ENCODE measurements around the gene TMEM205. TPM values are rescaled to one million over a fixed set of nuclear protein-coding genes. Genes with fewer than 3 reads are reported as not detected.
A peak's percentile ranks its signal among the peaks of the same experiment; 100 is the strongest.
"Not testable (repeated sequence)": the region's sequence is repeated elsewhere in the genome, so short reads cannot be mapped to it uniquely, and the experiment has no call there.

The TMEM205 gene
- total RNA-seq, 2 donors from 2014 or later: 35.8 to 54.3 TPM

- no peak overlapping the region for H3K4me3 Mint-ChIP-seq
- no peak for DNase-seq (ENCODE audit: low spot score)
- H3K9me3 Mint-ChIP-seq: no peaks in the 10 kb centered on the region
- no peak overlapping the region for H3K27ac Mint-ChIP-seq
- no peaks in the 10 kb centered on the region for H3K27me3 Mint-ChIP-seq
- no peak for ATAC-seq
- H3K4me1 Mint-ChIP-seq (ENCODE audit: low read depth in 2 of 2): no peaks in the 10 kb centered on the region
- no peaks in the 10 kb centered on the region for H3K36me3 Mint-ChIP-seq
These were observed 16.0 kb upstream of the TMEM205 start for GRCh38 chr19:11361771-11362731.

- no peaks in the 10 kb centered on the region for H3K9me3 Mint-ChIP-seq
- H3K27ac Mint-ChIP-seq: no peak overlapping the region
- H3K4me3 Mint-ChIP-seq: no peak overlapping the region
- DNase-seq (ENCODE audit: low spot score): no peak
- no peak for ATAC-seq
- H3K36me3 Mint-ChIP-seq: no peaks in the 10 kb centered on the region
- peaks cover 0 to 2% of the 10 kb centered on the region in 2 donors for H3K27me3 Mint-ChIP-seq
- peaks cover 5 to 7% of the 10 kb centered on the region in 2 donors for H3K4me1 Mint-ChIP-seq (ENCODE audit: low read depth in 2 of 2)
These were observed 15.1 kb upstream of the TMEM205 start for GRCh38 chr19:11361037-11361770.

GRCh38 chr19:11359421-11359820 is 13.4 kb upstream of the TMEM205 start:
- no peak overlapping the region for H3K4me3 Mint-ChIP-seq
- peaks cover 3% of the 10 kb centered on the region for H3K9me3 Mint-ChIP-seq
- H3K36me3 Mint-ChIP-seq: no peaks in the 10 kb centered on the region
- H3K27me3 Mint-ChIP-seq: peaks cover 0 to 6% of the 10 kb centered on the region in 2 donors
- DNase-seq (ENCODE audit: low spot score) (no peak), ATAC-seq (no peak)
- H3K27ac Mint-ChIP-seq: no peak overlapping the region
- H3K4me1 Mint-ChIP-seq (ENCODE audit: low read depth in 2 of 2): peaks cover 13 to 14% of the 10 kb centered on the region in 2 donors

GRCh38 chr19:11356676-11357550 is 10.8 kb upstream of the TMEM205 start:
- no peaks in the 10 kb centered on the region for H3K36me3 Mint-ChIP-seq
- peaks cover 3% of the 10 kb centered on the region for H3K9me3 Mint-ChIP-seq
- H3K27ac Mint-ChIP-seq: peak overlapping the region; percentile 3 to 7
- ATAC-seq (no peak), DNase-seq (ENCODE audit: low spot score) (no peak)
- H3K27me3 Mint-ChIP-seq: peaks cover 0 to 6% of the 10 kb centered on the region in 2 donors
- peak overlapping the region; percentile 81 for H3K4me3 Mint-ChIP-seq
- H3K4me1 Mint-ChIP-seq (ENCODE audit: low read depth in 2 of 2): peaks cover 13 to 14% of the 10 kb centered on the region in 2 donors

- Mint-ChIP-seq H3K27me3 (peaks cover 0 to 6% of the 10 kb centered on the region in 2 donors), H3K27ac (peak overlapping the region; percentile 3 to 7), H3K4me1 (ENCODE audit: low read depth in 2 of 2) (peaks cover 13 to 14% of the 10 kb centered on the region in 2 donors), H3K36me3 (no peaks in the 10 kb centered on the region), H3K9me3 (peaks cover 3% of the 10 kb centered on the region), H3K4me3 (peak overlapping the region; percentile 81)
- ATAC-seq (no peak), DNase-seq (ENCODE audit: low spot score) (no peak)
These were observed 10.0 kb upstream of the TMEM205 start for GRCh38 chr19:11356074-11356397.

GRCh38 chr19:11355160-11356073 is 9.3 kb upstream of the TMEM205 start, which contains the start of gene PLPPR2:
Gene PLPPR2 (plus strand): TSS chr19:11355432. CDS start chr19:11357674, 2,242 bp downstream.
- DNase-seq (ENCODE audit: low spot score): peak; percentile 91
- peak within 1 kb of the TSS; percentile 3 to 7 for H3K27ac Mint-ChIP-seq
- H3K9me3 Mint-ChIP-seq: peaks cover 3% of the 10 kb centered on the region
- H3K4me3 Mint-ChIP-seq: peak within 1 kb of the TSS; percentile 81
- peak; percentile 90 to 96 for ATAC-seq
- peaks cover 0 to 6% of the 10 kb centered on the region in 2 donors for H3K27me3 Mint-ChIP-seq
- H3K4me1 Mint-ChIP-seq (ENCODE audit: low read depth in 2 of 2): peaks cover 13 to 14% of the 10 kb centered on the region in 2 donors
- H3K36me3 Mint-ChIP-seq: no peaks in the 10 kb centered on the region

GRCh38 chr19:11354102-11354501 is 8.0 kb upstream of the TMEM205 start:
- not testable (repeated sequence) for H3K36me3 Mint-ChIP-seq; H3K27ac Mint-ChIP-seq; H3K27me3 Mint-ChIP-seq; DNase-seq (ENCODE audit: low spot score); H3K9me3 Mint-ChIP-seq; ATAC-seq; H3K4me3 Mint-ChIP-seq
- peaks cover 13 to 14% of the 10 kb centered on the region in 2 donors for H3K4me1 Mint-ChIP-seq (ENCODE audit: low read depth in 2 of 2)

GRCh38 chr19:11349171-11349570 is 3.1 kb upstream of the TMEM205 start:
- Mint-ChIP-seq H3K9me3 (no peaks in the 10 kb centered on the region), H3K27ac (no peak overlapping the region), H3K36me3 (no peaks in the 10 kb centered on the region), H3K4me1 (ENCODE audit: low read depth in 2 of 2) (peaks cover 24 to 26% of the 10 kb centered on the region in 2 donors), H3K4me3 (no peak overlapping the region), H3K27me3 (no peaks in the 10 kb centered on the region)
- ATAC-seq: no peak
- no peak for DNase-seq (ENCODE audit: low spot score)

- H3K27ac Mint-ChIP-seq: peak overlapping the region; percentile 93 to 99
- peak overlapping the region; percentile 97 for H3K4me3 Mint-ChIP-seq
- H3K36me3 Mint-ChIP-seq: no peaks in the 10 kb centered on the region
- H3K9me3 Mint-ChIP-seq: no peaks in the 10 kb centered on the region
- no peak for ATAC-seq
- no peaks in the 10 kb centered on the region for H3K27me3 Mint-ChIP-seq
- no peak for DNase-seq (ENCODE audit: low spot score)
- H3K4me1 Mint-ChIP-seq (ENCODE audit: low read depth in 2 of 2): peaks cover 24 to 26% of the 10 kb centered on the region in 2 donors
These were observed 1.5 kb upstream of the TMEM205 start for GRCh38 chr19:11347546-11348039.

- H3K9me3 Mint-ChIP-seq: no peaks in the 10 kb centered on the region
- H3K4me3 Mint-ChIP-seq: peak overlapping the region; percentile 97
- ATAC-seq: no peak
- no peak for DNase-seq (ENCODE audit: low spot score)
- peaks cover 24 to 26% of the 10 kb centered on the region in 2 donors for H3K4me1 Mint-ChIP-seq (ENCODE audit: low read depth in 2 of 2)
- H3K36me3 Mint-ChIP-seq: no peaks in the 10 kb centered on the region
- H3K27ac Mint-ChIP-seq: peak overlapping the region; percentile 93 to 99
- H3K27me3 Mint-ChIP-seq: no peaks in the 10 kb centered on the region
These were observed 805 bp downstream of the TMEM205 start for GRCh38 chr19:11345122-11345803.

GRCh38 chr19:11342429-11342828 is 3.6 kb downstream of the TMEM205 start:
- ATAC-seq (no peak), DNase-seq (ENCODE audit: low spot score) (no peak)
- Mint-ChIP-seq H3K27me3 (no peaks in the 10 kb centered on the region), H3K4me1 (ENCODE audit: low read depth in 2 of 2) (peaks cover 31 to 39% of the 10 kb centered on the region in 2 donors), H3K36me3 (no peaks in the 10 kb centered on the region), H3K4me3 (no peak overlapping the region), H3K9me3 (no peaks in the 10 kb centered on the region), H3K27ac (no peak overlapping the region)

- not testable (repeated sequence) for H3K27me3 Mint-ChIP-seq; DNase-seq (ENCODE audit: low spot score); H3K27ac Mint-ChIP-seq; H3K9me3 Mint-ChIP-seq; H3K36me3 Mint-ChIP-seq; ATAC-seq
- H3K4me3 Mint-ChIP-seq: peak overlapping the region; percentile 74
- H3K4me1 Mint-ChIP-seq (ENCODE audit: low read depth in 2 of 2): peaks cover 15 to 24% of the 10 kb centered on the region in 2 donors
These were observed 6.0 kb downstream of the TMEM205 start for GRCh38 chr19:11340099-11340467.
